H1 (cell line): ENCODE data around the gene HMCN2. TPM values are rescaled to one million over a fixed set of nuclear protein-coding genes. Genes with fewer than 3 reads are reported as not detected.
A peak's percentile ranks its signal among the peaks of the same experiment; 100 is the strongest.

Experiments
- CTCF ChIA-PET: fragments of 300-600 bp; sonication (Branson Sonifier 250); formaldehyde crosslinking; loops from one replicate; lab custom pipeline; 2021; ENCODE audit not compliant: partially characterized antibody; lab: Charles Lee
- POLR2A ChIA-PET: fragments of 300-600 bp; sonication (Branson Sonifier 250); formaldehyde crosslinking; loops from one replicate; lab custom pipeline; 2021; ENCODE audit warnings: inconsistent platforms; ENCODE audit not compliant: partially characterized antibody; lab: Charles Lee
- DNase-seq, 2 experiments: peaks; one replicate each; pipeline versions ENCODE4 v3.0.0 to v3.0.0-alpha.2; 2010 to 2022; ENCODE audit warnings: low spot score in 2 of 2, low read depth in 1 of 2, mixed read lengths in 1 of 2
- FAIRE-seq: peaks from 2 replicates; lab custom pipeline; 2011; peaks lifted over from hg19 to GRCh38; lab: Jason Lieb, UNC
- H2AFZ ChIP-seq: 2 replicates; pipeline ENCODE4 v1.8.1; 2012; ENCODE audit warnings: low read length, inconsistent platforms
- H2AK5ac ChIP-seq: 2 replicates; pipeline ENCODE4 v1.6.1; 2013; ENCODE audit warnings: low read depth, low read length
- H2BK120ac ChIP-seq: replicated peaks from 2 replicates; pipeline ENCODE3; 2013; ENCODE audit warnings: low read depth, low read length, inconsistent platforms
- H2BK12ac ChIP-seq: 2 replicates; pipeline ENCODE4 v1.6.1; 2013; ENCODE audit warnings: low read depth, low read length
- H2BK15ac ChIP-seq: 2 replicates; pipeline ENCODE4 v1.6.1; 2013; ENCODE audit warnings: low read length
- H2BK20ac ChIP-seq: 2 replicates; pipeline ENCODE4 v1.6.1; 2013; ENCODE audit warnings: low read length
- H2BK5ac ChIP-seq: 2 replicates; pipeline ENCODE4 v1.6.1; 2013; ENCODE audit warnings: low read depth, low read length
- H3K14ac ChIP-seq: 2 replicates; pipeline ENCODE4 v1.6.1; 2013; ENCODE audit warnings: inconsistent platforms; ENCODE audit not compliant: insufficient read length
- H3K18ac ChIP-seq: 2 replicates; pipeline ENCODE4 v1.6.1; 2013; ENCODE audit warnings: low read length; ENCODE audit errors: extremely low read depth
- H3K23ac ChIP-seq: 2 replicates; pipeline ENCODE4 v1.6.1; 2013; ENCODE audit warnings: inconsistent platforms; ENCODE audit not compliant: insufficient read length
- H3K23me2 ChIP-seq: 2 replicates; pipeline ENCODE4 v1.6.1; 2013; ENCODE audit warnings: low read depth, low read length
- H3K27ac ChIP-seq: 2 replicates; pipeline ENCODE4 v1.6.1; 2011; ENCODE audit warnings: low read depth, low read length, inconsistent platforms
- H3K27me3 ChIP-seq, 4 experiments: replicated peaks in 1 of 4; 1 replicate in 1 of 4; 2 replicates in 3 of 4; pipeline versions ENCODE4 v1.6.1 to v1.8.1; 2011 to 2013; ENCODE audit warnings: low read length in 3 of 4, mild to moderate bottlenecking in 3 of 4, inconsistent platforms in 2 of 4, mixed read lengths in 2 of 4, moderate library complexity in 1 of 4; ENCODE audit not compliant: control insufficient read depth in 3 of 4, insufficient read depth in 3 of 4; ENCODE audit errors: extremely low read depth in 1 of 4
- H3K36me3 ChIP-seq, 4 experiments: 2 replicates each; pipeline versions ENCODE4 v1.6.1 to v1.8.1; 2011 to 2013; ENCODE audit warnings: mild to moderate bottlenecking in 4 of 4, low read length in 3 of 4, moderate library complexity in 2 of 4, control low read depth in 1 of 4, inconsistent platforms in 1 of 4; ENCODE audit not compliant: insufficient read depth in 4 of 4, control insufficient read depth in 2 of 4
- H3K4ac ChIP-seq: replicated peaks from 2 replicates; pipeline ENCODE3; 2013; ENCODE audit warnings: low read length, low read depth, mixed read lengths, inconsistent platforms; ENCODE audit not compliant: insufficient read length
- H3K4me1 ChIP-seq, 4 experiments: replicated peaks in 1 of 4; 1 replicate in 1 of 4; 2 replicates in 3 of 4; pipeline versions ENCODE4 v1.6.1 to v1.8.1; 2011 to 2013; ENCODE audit warnings: low read length in 3 of 4, inconsistent platforms in 2 of 4, mixed read lengths in 1 of 4; ENCODE audit not compliant: insufficient read depth in 4 of 4, control insufficient read depth in 3 of 4
- H3K4me2 ChIP-seq, 2 experiments: 2 replicates each; pipeline versions ENCODE4 v1.6.1 to v1.8.1; 2011 to 2013; ENCODE audit warnings: low read depth in 2 of 2, low read length in 2 of 2, control low read depth in 1 of 2, inconsistent platforms in 1 of 2, mild to moderate bottlenecking in 1 of 2; ENCODE audit not compliant: insufficient read depth in 1 of 2
- H3K4me3 ChIP-seq, 4 experiments: fragments of 200-600, 300-600 bp in 1 of 4; sonication (generic), shearing (Covaris generic), sonication (Bioruptor Twin) in 1 of 4; 2 replicates each; pipeline versions ENCODE4 v1.5.1 to v1.8.1; 2011 to 2016; ENCODE audit warnings: low read length in 4 of 4, low read depth in 3 of 4, control low read depth in 2 of 4, inconsistent platforms in 2 of 4, mild to moderate bottlenecking in 2 of 4, mixed read lengths in 1 of 4, moderate library complexity in 1 of 4; ENCODE audit not compliant: insufficient read depth in 2 of 4; ENCODE audit errors: extremely low read depth in 1 of 4
- H3K56ac ChIP-seq: replicated peaks from 2 replicates; pipeline ENCODE3; 2013; ENCODE audit warnings: low read depth, mild to moderate bottlenecking, mixed read lengths, low read length, inconsistent platforms; ENCODE audit not compliant: insufficient read length
- H3K79me1 ChIP-seq: 2 replicates; pipeline ENCODE4 v1.6.1; 2013; ENCODE audit warnings: low read depth, low read length, control low read depth
- H3K79me2 ChIP-seq, 2 experiments: 2 replicates each; pipeline versions ENCODE4 v1.6.1 to v1.8.1; 2012 to 2013; ENCODE audit warnings: low read length in 2 of 2, mild to moderate bottlenecking in 2 of 2, inconsistent platforms in 1 of 2; ENCODE audit not compliant: insufficient read depth in 2 of 2, control insufficient read depth in 1 of 2
- H3K9ac ChIP-seq, 4 experiments: replicated peaks in 1 of 4; 1 replicate in 1 of 4; 2 replicates in 3 of 4; pipeline versions ENCODE4 v1.6.1 to v1.8.1; 2011 to 2013; ENCODE audit warnings: low read depth in 3 of 4, low read length in 3 of 4, control low read depth in 2 of 4, mild to moderate bottlenecking in 2 of 4, moderate library complexity in 2 of 4, inconsistent platforms in 1 of 4; ENCODE audit errors: extremely low read depth in 1 of 4
- H3K9me3 ChIP-seq, 2 experiments: 2 replicates each; pipeline versions ENCODE4 v1.6.1 to v1.8.1; 2012 to 2013; ENCODE audit warnings: mild to moderate bottlenecking in 2 of 2, moderate library complexity in 2 of 2, control low read depth in 1 of 2, inconsistent platforms in 1 of 2, low read depth in 1 of 2, low read length in 1 of 2, mixed read lengths in 1 of 2; ENCODE audit not compliant: insufficient read depth in 2 of 2
- H4K20me1 ChIP-seq, 2 experiments: replicated peaks in 1 of 2; 2 replicates each; pipeline versions ENCODE3 to v1.8.1; 2011 to 2013; ENCODE audit warnings: inconsistent platforms in 2 of 2, low read length in 2 of 2, mild to moderate bottlenecking in 1 of 2; ENCODE audit not compliant: insufficient read depth in 2 of 2, control insufficient read depth in 1 of 2
- H4K5ac ChIP-seq: 2 replicates; pipeline ENCODE4 v1.6.1; 2013; ENCODE audit warnings: low read length, low read depth, mixed read lengths, inconsistent platforms; ENCODE audit not compliant: insufficient read length
- H4K8ac ChIP-seq: 2 replicates; pipeline ENCODE4 v1.8.0; 2013; ENCODE audit warnings: mild to moderate bottlenecking, moderate library complexity, low read length, inconsistent platforms; ENCODE audit not compliant: insufficient read depth; ENCODE audit errors: extremely low read depth
- H4K91ac ChIP-seq: replicated peaks from 2 replicates; pipeline ENCODE3; 2013; ENCODE audit warnings: low read length, mixed read lengths, inconsistent platforms; ENCODE audit not compliant: insufficient read length
- ASH2L ChIP-seq: fragments of 200-600, 300-600 bp; sonication (generic); IDR thresholded peaks from one replicate; pipeline ENCODE4 v1.7.1; 2017; ENCODE audit warnings: low read length
- RAD21 ChIP-seq, 2 experiments: IDR thresholded peaks in 1 of 2; conservative IDR thresholded peaks in 1 of 2; 2 replicates each; pipeline ENCODE4 v1.6.1; 2011; ENCODE audit warnings: low read depth in 2 of 2, low read length in 2 of 2, improper control_type of control experiment in 1 of 2, inconsistent platforms in 1 of 2, mild to moderate bottlenecking in 1 of 2, moderate library complexity in 1 of 2
- SP1 ChIP-seq: IDR thresholded peaks from 2 replicates; pipeline ENCODE4 v1.6.1; 2011; ENCODE audit warnings: low read depth, low read length
- USF2 ChIP-seq: IDR thresholded peaks from 2 replicates; pipeline ENCODE4 v1.6.1; 2011; ENCODE audit warnings: low read length, improper control_type of control experiment
- YY1 ChIP-seq: IDR thresholded peaks from 2 replicates; pipeline ENCODE4 v1.6.1; 2011; ENCODE audit warnings: low read depth, mild to moderate bottlenecking, low read length
- WGBS, 2 experiments: shearing (Covaris generic) in 1 of 2; methylation state at CpG; one replicate each; pipeline versions ENCODE4 v1.1.6 to v1.1.7; 2013 to 2015; ENCODE audit warnings: low lambda C conversion rate in 2 of 2, mixed read lengths in 2 of 2, inconsistent platforms in 1 of 2, low coverage in 1 of 2, missing lambda C conversion rate in 1 of 2; ENCODE audit not compliant: insufficient replicate concordance in 2 of 2, insufficient coverage in 1 of 2, insufficient read length in 1 of 2; ENCODE audit errors: extremely low coverage in 1 of 2, missing lambda C conversion rate in 1 of 2; 5-methylcytosine and 5-hydroxymethylcytosine counted together
- polyA plus RNA-seq, 7 experiments: library from polyadenylated mRNA; depleted of rRNA in 3 of 7; stranded (reverse) in 5 of 7; unstranded in 2 of 7; fragments of >200 nt in 5 of 7; fragments of 200-250 nt in 2 of 7; gene quantifications; 1 replicate in 5 of 7; 2 replicates in 1 of 7; 4 replicates in 1 of 7; pipeline versions ENCODE4 v1.2.1 to v1.2.3, GENCODE V29; 2011 to 2013; ENCODE audit warnings: missing spikeins in 2 of 7, mixed read lengths in 2 of 7
- total RNA-seq: library from RNA; stranded (reverse); fragmentation: NEBNext Ultra II Directional; extraction: Animal tissue kit (Norgen Biotek cat#: 25700); gene quantifications from 2 replicates; pipeline ENCODE4 v1.2.1, GENCODE V29; 2021

The HMCN2 gene
- total and polyA plus RNA-seq, 2 of the 8 experiments (the other 6 are each of a cell fraction or from before 2014, with no cell fraction given): 5.0 to 9.1 TPM

- Histone ChIP-seq H3K4me2 (no peak overlapping the region), H4K20me1 (no peaks in the 10 kb centered on the region), H3K9me3 (peaks cover 4 to 7% of the 10 kb centered on the region in 2 experiments; a peak in 3 of 4 replicates), H2AK5ac (no peak overlapping the region), H2BK20ac (no peak overlapping the region), H2BK12ac (no peak overlapping the region), H2BK15ac (no peak overlapping the region), H3K23me2 (0 out of 2 replicates have a peak, but pooled peaks cover 2% of the 10 kb centered on the region), H2BK5ac (no peak overlapping the region), H3K27ac (no peak overlapping the region), H3K14ac (no peak overlapping the region), H3K9ac (no peak overlapping the region), H3K4me1 (no peaks in the 10 kb centered on the region; a peak in 1 of 7 replicates), H3K18ac (no peak overlapping the region), H3K4ac (no peak overlapping the region), H3K79me2 (no peaks in the 10 kb centered on the region), H4K91ac (no peak overlapping the region), H2AFZ (no peak overlapping the region), H3K27me3 (no peaks in the 10 kb centered on the region), H4K8ac (no peak overlapping the region), H3K23ac (no peak overlapping the region), H4K5ac (no peak overlapping the region), H3K56ac (no peak overlapping the region), H3K4me3 (no peak overlapping the region), H2BK120ac (no peak overlapping the region), H3K79me1 (peaks cover 2% of the 10 kb centered on the region; the same call in 1 of the 2 replicates), H3K36me3 (peaks cover 0 to 16% (median 7%) of the 10 kb centered on the region in 4 experiments; a peak in 5 of 8 replicates)
- FAIRE-seq (no peak), DNase-seq (no peak)
- TF ChIP-seq RAD21 (IDR thresholded peaks at IDR 0.05 in 1 of 2, conservative IDR thresholded peaks at IDR 0.05 in 1 of 2; ENCODE audit: low read depth in 2 of 2, low read length in 2 of 2) (no peak), SP1 (no peak), USF2 (no peak), YY1 (peak; percentile 31; the same call in 1 of the 2 replicates), ASH2L (no peak)
- 90% methylated on average over 3 of the region's 3 CpGs; no CpG with 5 or more reads in 1 of the 2 experiments for WGBS, 2 experiments
- CTCF ChIA-PET: interaction anchor here (0.6 to 3.2 kb wide), 4 partner anchors 8 to 544 kb away, joined by 3 to 11 read pairs (median 6); no protein-coding TSS in a partner anchor
- POLR2A ChIA-PET: interaction anchor here (1.5 kb wide), 1 partner anchor 12 kb away, joined by 4 read pairs; no protein-coding TSS in a partner anchor
Measured at GRCh38 chr9:130227833-130228232, 37.7 kb upstream of the HMCN2 start.
